Adrenal gland (tissue), 5 donors: Measurements from ENCODE around the gene KIR2DL4.
"Not testable (repeated sequence)": the region's sequence is repeated elsewhere in the genome, so short reads cannot be mapped to it uniquely, and the experiment has no call there.

Experiments
- POLR2A ChIP-seq, 2 donors: fragments of 450-650 bp; IDR thresholded peaks; one replicate each; pipeline ENCODE4 v1.6.1; 2017; ENCODE audit warnings: antibody characterized with exemption in 2 of 2, mild to moderate bottlenecking in 2 of 2, moderate library complexity in 1 of 2
- TF ChIP-seq, protein P1 (sequence below), 6 experiments: fragments of 450-650 bp in 4 of 6; fragments of 200-600 bp in 2 of 6; sonication (generic) in 1 of 6; IDR thresholded peaks; 1 replicate in 5 of 6; 2 replicates in 1 of 6; pipeline versions ENCODE4 v1.5.1 to v1.8.0; 2016 to 2021; ENCODE audit warnings: antibody characterized with exemption in 6 of 6, mild to moderate bottlenecking in 2 of 6, moderate library complexity in 1 of 6
- donor health status: DM: no; HTN: no; CAD: no.

- TF ChIP-seq, protein P1, sequence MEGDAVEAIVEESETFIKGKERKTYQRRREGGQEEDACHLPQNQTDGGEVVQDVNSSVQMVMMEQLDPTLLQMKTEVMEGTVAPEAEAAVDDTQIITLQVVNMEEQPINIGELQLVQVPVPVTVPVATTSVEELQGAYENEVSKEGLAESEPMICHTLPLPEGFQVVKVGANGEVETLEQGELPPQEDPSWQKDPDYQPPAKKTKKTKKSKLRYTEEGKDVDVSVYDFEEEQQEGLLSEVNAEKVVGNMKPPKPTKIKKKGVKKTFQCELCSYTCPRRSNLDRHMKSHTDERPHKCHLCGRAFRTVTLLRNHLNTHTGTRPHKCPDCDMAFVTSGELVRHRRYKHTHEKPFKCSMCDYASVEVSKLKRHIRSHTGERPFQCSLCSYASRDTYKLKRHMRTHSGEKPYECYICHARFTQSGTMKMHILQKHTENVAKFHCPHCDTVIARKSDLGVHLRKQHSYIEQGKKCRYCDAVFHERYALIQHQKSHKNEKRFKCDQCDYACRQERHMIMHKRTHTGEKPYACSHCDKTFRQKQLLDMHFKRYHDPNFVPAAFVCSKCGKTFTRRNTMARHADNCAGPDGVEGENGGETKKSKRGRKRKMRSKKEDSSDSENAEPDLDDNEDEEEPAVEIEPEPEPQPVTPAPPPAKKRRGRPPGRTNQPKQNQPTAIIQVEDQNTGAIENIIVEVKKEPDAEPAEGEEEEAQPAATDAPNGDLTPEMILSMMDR (IDR thresholded peaks at IDR 0.05): not testable (repeated sequence)
- not testable (repeated sequence) for TF ChIP-seq POLR2A (IDR thresholded peaks at IDR 0.05)
These were observed 31.7 kb downstream of the KIR2DL4 start for GRCh38 chr19:54835126-54835525.
